H1 (cell line): ENCODE measurements around the gene KCTD15. TPM values are rescaled to one million over a fixed set of nuclear protein-coding genes. Genes with fewer than 3 reads are reported as not detected.

Experiments
- ASH2L ChIP-seq: fragments of 200-600, 300-600 bp; sonication (generic); IDR thresholded peaks from one replicate; pipeline ENCODE4 v1.7.1; 2017; ENCODE audit warnings: low read length
- CHD1 ChIP-seq: IDR thresholded peaks from 2 replicates; pipeline ENCODE4 v1.6.1; 2012; ENCODE audit warnings: low read depth, low read length, improper control_type of control experiment
- CHD7 ChIP-seq: fragments of 300-600 bp; sonication (generic); IDR thresholded peaks from 2 replicates; pipeline ENCODE4 v1.7.1; 2012; ENCODE audit warnings: low read length, moderate library complexity, mild to moderate bottlenecking, inconsistent platforms; ENCODE audit not compliant: insufficient replicate concordance
- NANOG ChIP-seq: IDR thresholded peaks from 2 replicates; pipeline ENCODE4 v1.6.1; 2011; ENCODE audit warnings: low read length, low read depth, mild to moderate bottlenecking, inconsistent platforms; ENCODE audit not compliant: insufficient read depth, poor library complexity, severe bottlenecking
- polyA plus RNA-seq, 7 experiments: library from polyadenylated mRNA; depleted of rRNA in 3 of 7; stranded (reverse) in 5 of 7; unstranded in 2 of 7; fragments of >200 nt in 5 of 7; fragments of 200-250 nt in 2 of 7; gene quantifications; 1 replicate in 5 of 7; 2 replicates in 1 of 7; 4 replicates in 1 of 7; pipeline versions ENCODE4 v1.2.1 to v1.2.3, GENCODE V29; 2011 to 2013; ENCODE audit warnings: missing spikeins in 2 of 7, mixed read lengths in 2 of 7
- total RNA-seq: library from RNA; stranded (reverse); fragmentation: NEBNext Ultra II Directional; extraction: Animal tissue kit (Norgen Biotek cat#: 25700); gene quantifications from 2 replicates; pipeline ENCODE4 v1.2.1, GENCODE V29; 2021
- TF ChIP-seq, protein P1 (sequence below), 3 experiments: IDR thresholded peaks; 1 replicate in 2 of 3; 2 replicates in 1 of 3; pipeline versions ENCODE4 v1.5.1 to v1.6.1; 2011; ENCODE audit warnings: low read length in 3 of 3, mild to moderate bottlenecking in 3 of 3, inconsistent platforms in 2 of 3, low read depth in 1 of 3, moderate library complexity in 1 of 3; ENCODE audit not compliant: insufficient read depth in 1 of 3; ENCODE audit errors: control extremely low read depth in 1 of 3

The KCTD15 gene
- total and polyA plus RNA-seq, 2 of the 8 experiments (the other 6 are each of a cell fraction or from before 2014, with no cell fraction given), result 25.1 to 27.0 TPM

DNA sequence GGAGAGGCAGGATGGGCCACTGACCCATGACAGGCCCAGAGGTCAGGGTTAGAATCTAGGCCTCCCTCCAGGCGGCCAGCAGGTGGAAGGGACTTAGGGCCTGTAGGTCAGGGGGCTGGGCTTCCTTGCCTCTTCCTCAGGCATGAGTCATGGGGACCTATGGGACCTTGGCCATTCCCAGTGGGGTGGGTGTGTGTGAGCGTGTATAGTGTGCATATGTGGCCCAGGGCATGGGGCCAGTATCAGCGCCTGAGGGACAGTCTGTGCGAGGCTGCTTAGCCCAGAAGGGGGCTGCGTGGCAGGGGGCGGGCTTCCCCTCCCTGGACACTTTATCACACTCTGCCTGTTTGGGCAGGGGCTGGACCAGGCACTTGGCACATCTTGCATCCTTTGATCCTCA lies 13.3 kb downstream of the KCTD15 start (continued):
- TF ChIP-seq CHD7 (no peak), ASH2L (no peak), CHD1 (no peak), NANOG (no peak)
- TF ChIP-seq, protein P1, sequence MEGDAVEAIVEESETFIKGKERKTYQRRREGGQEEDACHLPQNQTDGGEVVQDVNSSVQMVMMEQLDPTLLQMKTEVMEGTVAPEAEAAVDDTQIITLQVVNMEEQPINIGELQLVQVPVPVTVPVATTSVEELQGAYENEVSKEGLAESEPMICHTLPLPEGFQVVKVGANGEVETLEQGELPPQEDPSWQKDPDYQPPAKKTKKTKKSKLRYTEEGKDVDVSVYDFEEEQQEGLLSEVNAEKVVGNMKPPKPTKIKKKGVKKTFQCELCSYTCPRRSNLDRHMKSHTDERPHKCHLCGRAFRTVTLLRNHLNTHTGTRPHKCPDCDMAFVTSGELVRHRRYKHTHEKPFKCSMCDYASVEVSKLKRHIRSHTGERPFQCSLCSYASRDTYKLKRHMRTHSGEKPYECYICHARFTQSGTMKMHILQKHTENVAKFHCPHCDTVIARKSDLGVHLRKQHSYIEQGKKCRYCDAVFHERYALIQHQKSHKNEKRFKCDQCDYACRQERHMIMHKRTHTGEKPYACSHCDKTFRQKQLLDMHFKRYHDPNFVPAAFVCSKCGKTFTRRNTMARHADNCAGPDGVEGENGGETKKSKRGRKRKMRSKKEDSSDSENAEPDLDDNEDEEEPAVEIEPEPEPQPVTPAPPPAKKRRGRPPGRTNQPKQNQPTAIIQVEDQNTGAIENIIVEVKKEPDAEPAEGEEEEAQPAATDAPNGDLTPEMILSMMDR (IDR thresholded peaks at IDR 0.05; ENCODE audit: control extremely low read depth in 1 of 3, insufficient read depth in 1 of 3, low read depth in 1 of 3, low read length in 3 of 3), result no peak
- TF ChIP-seq, all 59 proteins: peak for 0
